Progenitor cell of endocrine pancreas (in vitro differentiated cells): Measurements from ENCODE around the gene MOB3A. TPM values are rescaled to one million over a fixed set of nuclear protein-coding genes. Genes with fewer than 3 reads are reported as not detected.

ENCODE experiments used
- DNase-seq: peaks from one replicate; pipeline ENCODE4 v3.0.0; 2021; ENCODE audit warnings: low spot score; ENCODE audit not compliant: unreplicated experiment
- H3K27ac Mint-ChIP-seq: 2 replicates; pipeline ENCODE4 v1.8.0; 2021; ENCODE audit warnings: mild to moderate bottlenecking, moderate library complexity, mixed read lengths
- H3K27me3 Mint-ChIP-seq: 2 replicates; pipeline ENCODE4 v1.8.0; 2021; ENCODE audit warnings: mixed read lengths
- H3K36me3 Mint-ChIP-seq: 2 replicates; pipeline ENCODE4 v1.8.0; 2022; ENCODE audit warnings: mixed read lengths; ENCODE audit not compliant: insufficient read depth
- H3K4me1 Mint-ChIP-seq: 2 replicates; pipeline ENCODE4 v1.8.0; 2021; ENCODE audit warnings: low read depth, mixed read lengths
- H3K4me3 Mint-ChIP-seq: 2 replicates; pipeline ENCODE4 v1.8.0; 2021; ENCODE audit warnings: low read depth, mild to moderate bottlenecking, moderate library complexity, mixed read lengths
- H3K9me3 Mint-ChIP-seq: 2 replicates; pipeline ENCODE4 v1.8.0; 2021; ENCODE audit warnings: low read depth, mixed read lengths
- CTCF ChIP-seq: fragments of 200-600 bp; sonication (generic); IDR thresholded peaks from one replicate; pipeline ENCODE4 v1.5.0; 2021; ENCODE audit warnings: antibody characterized with exemption, mild to moderate bottlenecking; ENCODE audit not compliant: unreplicated experiment
- total RNA-seq: library from RNA; stranded (reverse); gene quantifications from 2 replicates; pipeline ENCODE4 v1.2.1, GENCODE V29; 2021

The MOB3A gene
- total RNA-seq, 1 donor from 2014 or later = 38.5 TPM

GRCh38 chr19:2110822-2111221, 14.7 kb upstream of the MOB3A start:
- no peak overlapping the region for H3K4me3 Mint-ChIP-seq
- H3K36me3 Mint-ChIP-seq = peaks cover 36% of the 10 kb centered on the region
- DNase-seq = no peak

GRCh38 chr19:2109046-2109864, 13.1 kb upstream of the MOB3A start:
- H3K27me3 Mint-ChIP-seq = no peaks in the 10 kb centered on the region
- no peak for DNase-seq
- peaks cover 42% of the 10 kb centered on the region for H3K36me3 Mint-ChIP-seq
- peaks cover 2% of the 10 kb centered on the region for H3K9me3 Mint-ChIP-seq
- H3K4me1 Mint-ChIP-seq = no peaks in the 10 kb centered on the region
- H3K27ac Mint-ChIP-seq = no peak overlapping the region
- no peak overlapping the region for H3K4me3 Mint-ChIP-seq
- TF ChIP-seq CTCF = no peak

More at GRCh38 chr19:2110822-2111221, 14.7 kb upstream of the MOB3A start:
- Mint-ChIP-seq H3K27ac (no peak overlapping the region), H3K4me1 (no peaks in the 10 kb centered on the region), H3K9me3 (peaks cover 2% of the 10 kb centered on the region), H3K27me3 (no peaks in the 10 kb centered on the region)
- peak; percentile 15 for TF ChIP-seq CTCF

GRCh38 chr19:2108251-2109016, 12.3 kb upstream of the MOB3A start:
- H3K36me3 Mint-ChIP-seq = peaks cover 45% of the 10 kb centered on the region
- no peaks in the 10 kb centered on the region for H3K27me3 Mint-ChIP-seq
- H3K4me1 Mint-ChIP-seq = no peaks in the 10 kb centered on the region
- peaks cover 2% of the 10 kb centered on the region for H3K9me3 Mint-ChIP-seq
- H3K4me3 Mint-ChIP-seq = no peak overlapping the region
- no peak for DNase-seq
- no peak for TF ChIP-seq CTCF
- H3K27ac Mint-ChIP-seq = no peak overlapping the region

- H3K4me1 Mint-ChIP-seq = no peaks in the 10 kb centered on the region
- H3K4me3 Mint-ChIP-seq = no peak overlapping the region
- TF ChIP-seq CTCF = no peak
- H3K36me3 Mint-ChIP-seq = peaks cover 42% of the 10 kb centered on the region
- peaks cover 2% of the 10 kb centered on the region for H3K9me3 Mint-ChIP-seq
- no peaks in the 10 kb centered on the region for H3K27me3 Mint-ChIP-seq
- no peak for DNase-seq
- no peak overlapping the region for H3K27ac Mint-ChIP-seq
Observed at GRCh38 chr19:2103045-2103707, 7.0 kb upstream of the MOB3A start.
